ENCODE measurements around the gene CDK10. TPM values are rescaled to one million over a fixed set of nuclear protein-coding genes. Genes with fewer than 3 reads are reported as not detected.
A peak's percentile ranks its signal among the peaks of the same experiment; 100 is the strongest.

CDK10 gene, protein sequence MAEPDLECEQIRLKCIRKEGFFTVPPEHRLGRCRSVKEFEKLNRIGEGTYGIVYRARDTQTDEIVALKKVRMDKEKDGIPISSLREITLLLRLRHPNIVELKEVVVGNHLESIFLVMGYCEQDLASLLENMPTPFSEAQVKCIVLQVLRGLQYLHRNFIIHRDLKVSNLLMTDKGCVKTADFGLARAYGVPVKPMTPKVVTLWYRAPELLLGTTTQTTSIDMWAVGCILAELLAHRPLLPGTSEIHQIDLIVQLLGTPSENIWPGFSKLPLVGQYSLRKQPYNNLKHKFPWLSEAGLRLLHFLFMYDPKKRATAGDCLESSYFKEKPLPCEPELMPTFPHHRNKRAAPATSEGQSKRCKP
- total RNA-seq = 10 to 100 TPM; 58.9 to 62.8 TPM
- polyA plus RNA-seq (2013, experiment 1 of 2) = 61.4 TPM
- polyA plus RNA-seq (2013, experiment 2 of 2) = 54.9 TPM
- 35.4 to 126 (median 79.4) reads per million in 172 experiments for total RNA-seq

DNA sequence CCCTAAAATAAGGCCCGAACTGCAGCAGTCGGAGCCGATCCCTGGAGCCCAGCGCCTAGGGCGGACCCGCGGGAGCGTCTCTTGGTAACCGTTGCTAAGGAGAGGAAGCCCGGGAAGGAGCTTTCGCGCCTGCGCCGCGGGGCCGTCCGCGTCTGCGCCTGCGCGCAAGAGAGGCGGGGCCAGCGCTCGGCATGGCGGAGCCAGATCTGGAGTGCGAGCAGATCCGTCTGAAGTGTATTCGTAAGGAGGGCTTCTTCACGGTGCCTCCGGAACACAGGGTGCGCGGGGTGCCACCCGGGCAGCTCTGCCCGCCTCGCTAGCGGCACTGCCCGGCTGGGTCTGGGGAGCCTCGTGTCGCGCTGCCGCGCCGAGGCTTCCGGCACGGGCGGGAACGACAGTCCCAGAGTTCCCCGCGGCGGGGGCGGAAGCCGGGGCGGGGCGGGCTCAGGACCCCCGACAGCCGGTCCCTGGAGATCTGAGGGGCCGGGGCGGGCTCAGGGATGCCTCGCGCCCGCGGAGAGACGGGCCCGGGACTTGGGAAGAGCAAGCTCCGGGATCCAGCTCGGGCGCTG lies at the start of gene CDK10:
CDK10 (plus strand) TSS at position 170 of the 572 bp plus-strand sequence; CDS start at position 192, 22 bp downstream.
- Mint-ChIP-seq H3K9me3 (no peaks in the 10 kb centered on the region), H3K27ac (peak within 1 kb of the TSS; percentile 78), H3K36me3 (ENCODE audit: low read depth) (peaks cover 20% of the 10 kb centered on the region), H3K4me1 (ENCODE audit: low read depth) (peaks cover 5% of the 10 kb centered on the region), H3K4me3 (peak within 1 kb of the TSS; percentile 94), H3K27me3 (no peaks in the 10 kb centered on the region)
- no peaks in the 10 kb centered on the region for H3K27me3 ChIP-seq (ENCODE audit: control insufficient read depth in 1 of 2, insufficient read depth in 2 of 2, low read length in 2 of 2)
- H3K9me3 ChIP-seq (ENCODE audit: control insufficient read depth in 1 of 2, insufficient read depth in 1 of 2, low read length in 2 of 2) = no peaks in the 10 kb centered on the region
- H3K4me3 ChIP-seq (ENCODE audit: low read length) = peak within 1 kb of the TSS; percentile 87
- ATAC-seq (ENCODE audit: poor library complexity) (peak; percentile 91), DNase-seq (peak; percentile 72 to 92 (median 86))
- CTCF ChIA-PET = interaction anchor here (1.5 kb wide), 1 partner anchor 14 kb away, joined by 20 read pairs; the partner anchor contains the start of gene SPATA2L
- POLR2A ChIA-PET = interaction anchor here (0.7 to 1.5 kb wide), 8 partner anchors 9 to 1047 kb away, joined by 3 to 20 read pairs (median 4); partner anchors contain the start of genes SPATA2L and TCF25
- H3K36me3 ChIP-seq (ENCODE audit: insufficient read depth, low read length) = peaks cover 10% of the 10 kb centered on the region
- TF ChIP-seq, protein P1, sequence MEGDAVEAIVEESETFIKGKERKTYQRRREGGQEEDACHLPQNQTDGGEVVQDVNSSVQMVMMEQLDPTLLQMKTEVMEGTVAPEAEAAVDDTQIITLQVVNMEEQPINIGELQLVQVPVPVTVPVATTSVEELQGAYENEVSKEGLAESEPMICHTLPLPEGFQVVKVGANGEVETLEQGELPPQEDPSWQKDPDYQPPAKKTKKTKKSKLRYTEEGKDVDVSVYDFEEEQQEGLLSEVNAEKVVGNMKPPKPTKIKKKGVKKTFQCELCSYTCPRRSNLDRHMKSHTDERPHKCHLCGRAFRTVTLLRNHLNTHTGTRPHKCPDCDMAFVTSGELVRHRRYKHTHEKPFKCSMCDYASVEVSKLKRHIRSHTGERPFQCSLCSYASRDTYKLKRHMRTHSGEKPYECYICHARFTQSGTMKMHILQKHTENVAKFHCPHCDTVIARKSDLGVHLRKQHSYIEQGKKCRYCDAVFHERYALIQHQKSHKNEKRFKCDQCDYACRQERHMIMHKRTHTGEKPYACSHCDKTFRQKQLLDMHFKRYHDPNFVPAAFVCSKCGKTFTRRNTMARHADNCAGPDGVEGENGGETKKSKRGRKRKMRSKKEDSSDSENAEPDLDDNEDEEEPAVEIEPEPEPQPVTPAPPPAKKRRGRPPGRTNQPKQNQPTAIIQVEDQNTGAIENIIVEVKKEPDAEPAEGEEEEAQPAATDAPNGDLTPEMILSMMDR (IDR thresholded peaks at IDR 0.05) = no peak
- peaks cover 20% of the 10 kb centered on the region for H3K4me1 ChIP-seq (ENCODE audit: insufficient read depth, low read length)
- peak within 1 kb of the TSS; percentile 73 to 79 for H3K27ac ChIP-seq (ENCODE audit: low read depth in 1 of 2, low read length in 2 of 2)
- intact Hi-C loops (cut with DNase I, micrococcal nuclease) = loop anchor here in 1 of 2 experiments (1.0 kb wide), 2 partner anchors 14 to 29 kb away; partner anchors contain the start of genes CHMP1A and SPATA33

DNA sequence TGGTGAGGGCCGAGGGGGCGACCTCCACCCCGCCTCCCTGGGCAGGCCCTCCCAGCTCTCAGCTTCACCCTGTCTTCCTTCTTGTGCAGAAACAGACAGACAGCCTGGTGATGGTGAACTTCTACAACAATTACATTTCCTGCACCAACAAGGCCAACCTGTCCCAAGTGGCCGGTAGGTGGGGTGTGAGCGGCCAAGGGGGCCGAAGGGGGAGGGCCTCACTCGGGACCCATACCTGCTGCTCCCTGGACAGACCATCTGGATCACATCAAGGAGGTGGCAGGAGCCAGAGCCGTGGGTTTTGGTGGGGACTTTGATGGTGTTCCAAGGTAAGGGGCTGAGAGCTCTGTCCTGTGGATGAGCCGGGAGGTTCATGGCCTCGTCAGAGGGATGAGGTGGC lies 49.1 kb upstream of the CDK10 start:
- no peaks in the 10 kb centered on the region for H3K36me3 Mint-ChIP-seq (ENCODE audit: low read depth)
- no peaks in the 10 kb centered on the region for H3K9me3 Mint-ChIP-seq
- H3K4me1 Mint-ChIP-seq (ENCODE audit: low read depth) = peaks cover 11% of the 10 kb centered on the region
- Histone ChIP-seq H3K4me3 (ENCODE audit: low read length) (no peak overlapping the region), H3K27ac (ENCODE audit: low read depth in 1 of 2, low read length in 2 of 2) (no peak overlapping the region), H3K36me3 (ENCODE audit: insufficient read depth, low read length) (no peaks in the 10 kb centered on the region), H3K9me3 (ENCODE audit: control insufficient read depth in 1 of 2, insufficient read depth in 1 of 2, low read length in 2 of 2) (no peaks in the 10 kb centered on the region), H3K4me1 (ENCODE audit: insufficient read depth, low read length) (peaks cover 13% of the 10 kb centered on the region), H3K27me3 (ENCODE audit: control insufficient read depth in 1 of 2, insufficient read depth in 2 of 2, low read length in 2 of 2) (peaks cover 0 to 9% of the 10 kb centered on the region in 2 experiments)
- CTCF ChIA-PET = no interaction called here
- intact Hi-C loops (cut with DNase I, micrococcal nuclease) = no loop called here
- ATAC-seq (ENCODE audit: poor library complexity) = no peak
- DNase-seq = no peak
- no peak overlapping the region for H3K4me3 Mint-ChIP-seq
- TF ChIP-seq, protein P1 (IDR thresholded peaks at IDR 0.05) = no peak
- H3K27ac Mint-ChIP-seq = no peak overlapping the region
- POLR2A ChIA-PET = no interaction called here
- H3K27me3 Mint-ChIP-seq = no peaks in the 10 kb centered on the region

DNA sequence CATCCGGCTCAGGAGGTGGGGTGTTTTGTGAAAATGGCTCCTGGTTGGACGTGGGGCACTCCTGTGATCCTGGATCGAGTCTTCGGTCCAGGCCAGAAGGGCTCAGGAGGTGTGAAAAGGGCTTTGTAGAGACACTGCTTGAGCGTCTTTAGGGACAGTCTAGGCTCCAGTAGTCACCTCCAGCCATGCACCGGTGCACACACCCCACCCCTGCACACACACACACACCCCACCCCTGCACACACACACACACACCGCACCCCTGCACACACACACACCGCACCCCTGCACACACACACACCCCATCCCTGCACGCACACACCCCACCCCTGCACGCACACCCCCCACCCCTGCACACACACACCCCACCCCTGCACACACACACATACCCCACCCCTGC lies 48.0 kb upstream of the CDK10 start:
- Mint-ChIP-seq H3K9me3 (no peaks in the 10 kb centered on the region), H3K27me3 (no peaks in the 10 kb centered on the region), H3K27ac (no peak overlapping the region), H3K4me1 (ENCODE audit: low read depth) (peaks cover 11% of the 10 kb centered on the region), H3K4me3 (no peak overlapping the region), H3K36me3 (ENCODE audit: low read depth) (peaks cover 3% of the 10 kb centered on the region)
- H3K36me3 ChIP-seq (ENCODE audit: insufficient read depth, low read length) = no peaks in the 10 kb centered on the region
- intact Hi-C loops (cut with DNase I, micrococcal nuclease) = no loop called here
- peaks cover 13% of the 10 kb centered on the region for H3K4me1 ChIP-seq (ENCODE audit: insufficient read depth, low read length)
- H3K9me3 ChIP-seq (ENCODE audit: control insufficient read depth in 1 of 2, insufficient read depth in 1 of 2, low read length in 2 of 2) = no peaks in the 10 kb centered on the region
- H3K4me3 ChIP-seq (ENCODE audit: low read length) = no peak overlapping the region
- DNase-seq (no peak), ATAC-seq (ENCODE audit: poor library complexity) (no peak)
- H3K27me3 ChIP-seq (ENCODE audit: control insufficient read depth in 1 of 2, insufficient read depth in 2 of 2, low read length in 2 of 2) = peaks cover 0 to 6% of the 10 kb centered on the region in 2 experiments
- ChIA-PET POLR2A (no interaction called here), CTCF (no interaction called here)
- TF ChIP-seq, protein P1 (IDR thresholded peaks at IDR 0.05) = no peak
- no peak overlapping the region for H3K27ac ChIP-seq (ENCODE audit: low read depth in 1 of 2, low read length in 2 of 2)

Measured in CD4-positive, alpha-beta T cell (primary cell).